Common myeloid progenitor, CD34-positive (primary cell): ENCODE measurements around the gene ATR.
A peak's percentile ranks its signal among the peaks of the same experiment; 100 is the strongest.
"Not testable (repeated sequence)": the region's sequence is repeated elsewhere in the genome, so short reads cannot be mapped to it uniquely, and the experiment has no call there.

Source experiments
- CTCF ChIA-PET: fragments of 350-600 bp; sonication (Branson Sonifier 250); formaldehyde crosslinking; loops from one replicate; lab custom pipeline; 2021; ENCODE audit warnings: antibody characterized with exemption; lab: Charles Lee
- POLR2A ChIA-PET: fragments of 350-600 bp; sonication (Branson Sonifier 250); formaldehyde crosslinking; loops from one replicate; lab custom pipeline; 2021; ENCODE audit warnings: antibody characterized with exemption; lab: Charles Lee
- DNase-seq, 3 donors: peaks; one replicate each; pipeline versions ENCODE4 v3.0.0 to v3.0.0-alpha.2; 2013
- H3K27ac ChIP-seq, 2 experiments: 1 replicate in 1 of 2; 2 replicates in 1 of 2; pipeline ENCODE4 v1.7.0; 2013; ENCODE audit warnings: inconsistent platforms in 2 of 2, low read length in 2 of 2, mild to moderate bottlenecking in 2 of 2, low read depth in 1 of 2, moderate library complexity in 1 of 2; ENCODE audit not compliant: severe bottlenecking in 2 of 2, insufficient read depth in 1 of 2, poor library complexity in 1 of 2
- H3K27me3 ChIP-seq, 5 experiments: replicated peaks in 2 of 5; 1 replicate in 3 of 5; 2 replicates in 2 of 5; pipeline versions ENCODE4 v1.6.1 to v1.7.0; 2013; ENCODE audit warnings: low read length in 4 of 5, mild to moderate bottlenecking in 2 of 5, moderate library complexity in 2 of 5, inconsistent platforms in 1 of 5; ENCODE audit not compliant: insufficient read depth in 5 of 5, control insufficient read depth in 4 of 5
- H3K36me3 ChIP-seq, 4 experiments: 1 replicate in 2 of 4; 2 replicates in 2 of 4; pipeline versions ENCODE4 v1.6.1 to v1.7.0; 2013; ENCODE audit warnings: low read length in 3 of 4, control low read depth in 1 of 4, mild to moderate bottlenecking in 1 of 4; ENCODE audit not compliant: control insufficient read depth in 4 of 4, insufficient read depth in 4 of 4
- H3K4me1 ChIP-seq, 4 experiments: 1 replicate in 3 of 4; 2 replicates in 1 of 4; pipeline versions ENCODE4 v1.6.1 to v1.7.1; 2013; ENCODE audit warnings: low read length in 3 of 4, mild to moderate bottlenecking in 3 of 4, control low read depth in 1 of 4, inconsistent platforms in 1 of 4, moderate library complexity in 1 of 4; ENCODE audit not compliant: control insufficient read depth in 4 of 4, insufficient read depth in 4 of 4; ENCODE audit errors: control extremely low read depth in 1 of 4
- H3K4me3 ChIP-seq, 7 experiments: 1 replicate in 4 of 7; 2 replicates in 3 of 7; pipeline versions ENCODE4 v1.5.1 to v1.7.0; 2013; ENCODE audit warnings: mild to moderate bottlenecking in 7 of 7, low read length in 6 of 7, moderate library complexity in 6 of 7, inconsistent platforms in 2 of 7, low read depth in 2 of 7, control low read depth in 1 of 7; ENCODE audit not compliant: insufficient read depth in 4 of 7, control insufficient read depth in 1 of 7; ENCODE audit errors: extremely low read depth in 1 of 7
- H3K9me3 ChIP-seq, 5 experiments: 1 replicate in 4 of 5; 2 replicates in 1 of 5; pipeline versions ENCODE4 v1.6.1 to v1.7.1; 2013; ENCODE audit warnings: low read length in 4 of 5, mild to moderate bottlenecking in 2 of 5, inconsistent platforms in 1 of 5, low read depth in 1 of 5, moderate library complexity in 1 of 5; ENCODE audit not compliant: control insufficient read depth in 4 of 5, insufficient read depth in 2 of 5; ENCODE audit errors: control extremely low read depth in 1 of 5
- WGBS: methylation state at CpG from one replicate; pipeline ENCODE4 v1.1.5; 2013; ENCODE audit not compliant: insufficient coverage; 5-methylcytosine and 5-hydroxymethylcytosine counted together

ATR gene

DNA sequence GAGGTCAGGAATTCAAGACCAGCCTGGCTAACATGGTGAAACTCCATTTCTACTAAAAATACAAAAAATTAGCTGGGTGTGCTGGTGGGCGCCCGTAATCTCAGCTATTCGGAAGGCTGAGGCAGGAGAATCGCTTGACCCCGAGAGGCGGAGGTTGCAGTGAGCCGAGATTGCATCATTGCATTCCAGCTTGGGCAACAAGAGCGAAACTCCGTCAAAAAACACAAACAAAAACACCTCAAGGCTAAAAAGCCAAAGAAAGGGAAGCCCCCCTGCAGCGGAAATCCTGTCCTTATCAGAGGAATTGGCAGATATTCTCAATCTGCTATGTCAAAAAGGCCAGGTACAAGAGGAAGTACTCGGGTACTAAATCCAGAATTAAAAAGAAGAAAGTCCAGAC, 2.5 kb upstream of the ATR start:
- H3K36me3 ChIP-seq: not testable (repeated sequence)

DNA sequence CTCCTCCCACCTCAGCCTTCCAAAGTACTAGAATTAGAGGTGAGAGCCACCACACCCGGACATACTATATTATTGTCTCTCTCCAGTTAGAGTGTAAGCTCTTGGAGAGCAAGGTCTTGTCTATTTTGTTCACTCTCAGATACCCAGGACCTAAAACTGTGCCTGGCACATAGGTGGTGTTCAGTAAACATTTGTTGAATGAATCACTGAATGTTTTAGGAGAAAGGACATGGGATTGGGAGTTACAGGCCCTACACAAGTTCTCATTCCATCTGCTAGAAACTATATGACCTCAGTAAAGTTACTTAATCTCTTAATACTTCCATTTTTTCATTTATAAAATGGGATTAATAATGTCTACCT, 1.5 kb upstream of the ATR start:
- WGBS: no CpG with 5 or more reads among the region's 1 CpG
- H3K4me1 ChIP-seq: peaks cover 6 to 29% (median 18%) of the 10 kb centered on the region in 4 experiments
- DNase-seq: no peak
- ChIA-PET CTCF (interaction anchor here (0.5 to 1.6 kb wide), 7 partner anchors 11 to 414 kb away, joined by 3 to 5 read pairs (median 4); no protein-coding TSS in a partner anchor), POLR2A (no interaction called here)
- H3K27ac ChIP-seq: no peak overlapping the region
- no peak overlapping the region for H3K4me3 ChIP-seq
- peaks cover 0 to 3% (median 0%) of the 10 kb centered on the region in 4 experiments for H3K36me3 ChIP-seq
- no peaks in the 10 kb centered on the region for H3K9me3 ChIP-seq
- H3K27me3 ChIP-seq: peaks cover 0 to 2% (median 0%) of the 10 kb centered on the region in 5 experiments

More for the DNA sequence above, 2.5 kb upstream of the ATR start:
- DNase-seq, POLR2A ChIA-PET, H3K9me3 ChIP-seq, H3K27me3 ChIP-seq, H3K27ac ChIP-seq, H3K4me3 ChIP-seq: not testable (repeated sequence)
- WGBS: 77% methylated on average over 6 of the region's 11 CpGs
- CTCF ChIA-PET: interaction anchor here (1.0 to 1.7 kb wide), 5 partner anchors 11 to 413 kb away, joined by 3 to 5 read pairs (median 5); no protein-coding TSS in a partner anchor
- H3K4me1 ChIP-seq: peaks cover 5 to 28% (median 18%) of the 10 kb centered on the region in 4 experiments

DNA sequence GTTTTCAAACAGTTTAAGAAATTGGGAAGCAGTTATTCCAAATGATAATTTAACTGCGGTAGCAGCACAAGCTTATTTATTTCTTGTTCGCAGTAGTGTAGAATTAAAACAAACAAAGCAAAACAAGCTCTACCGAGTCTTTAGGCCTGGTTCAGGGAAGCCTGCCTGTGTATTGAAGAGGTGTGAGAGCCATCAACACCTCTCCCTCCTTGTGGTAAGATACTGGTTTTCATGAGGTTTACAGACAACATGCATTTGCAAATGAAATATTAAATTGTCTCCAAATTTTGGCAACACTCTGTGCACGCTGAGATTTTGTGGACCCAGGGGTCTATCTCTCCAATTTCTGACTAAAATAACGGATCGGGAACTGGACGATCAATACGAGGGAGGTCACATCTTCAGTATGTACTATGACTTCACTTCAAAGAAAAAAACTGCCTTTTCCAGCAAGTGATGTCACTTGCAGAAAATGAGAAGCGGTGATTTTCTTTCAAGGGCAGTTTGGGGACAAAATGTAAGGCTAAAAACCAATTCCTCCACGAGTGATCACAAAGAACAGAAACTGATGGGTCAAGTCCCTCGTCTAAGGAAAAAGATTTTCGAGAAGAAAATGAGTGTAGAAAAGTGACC, 721 bp downstream of the ATR start:
- ChIA-PET POLR2A (interaction anchor here (1.2 to 1.5 kb wide), 2 partner anchors 16 to 424 kb away, joined by 4 read pairs; partner anchors contain the start of gene U2SURP), CTCF (interaction anchor here (0.6 to 1.5 kb wide), 4 partner anchors 10 to 19 kb away, joined by 3 to 4 read pairs (median 3); no protein-coding TSS in a partner anchor)
- H3K36me3 ChIP-seq: peaks cover 0 to 3% (median 0%) of the 10 kb centered on the region in 4 experiments
- H3K27me3 ChIP-seq: no peaks in the 10 kb centered on the region
- no peaks in the 10 kb centered on the region for H3K9me3 ChIP-seq
- peaks cover 8 to 36% (median 21%) of the 10 kb centered on the region in 4 experiments for H3K4me1 ChIP-seq
- H3K4me3 ChIP-seq: peak overlapping the region; percentile 85 to 97 (median 92)
- 14% methylated on average over 11 of the region's 12 CpGs for WGBS
- peak in 2 of 3 donors; percentile 13 to 31 for DNase-seq
- peak overlapping the region; percentile 87 to 96 for H3K27ac ChIP-seq

DNA sequence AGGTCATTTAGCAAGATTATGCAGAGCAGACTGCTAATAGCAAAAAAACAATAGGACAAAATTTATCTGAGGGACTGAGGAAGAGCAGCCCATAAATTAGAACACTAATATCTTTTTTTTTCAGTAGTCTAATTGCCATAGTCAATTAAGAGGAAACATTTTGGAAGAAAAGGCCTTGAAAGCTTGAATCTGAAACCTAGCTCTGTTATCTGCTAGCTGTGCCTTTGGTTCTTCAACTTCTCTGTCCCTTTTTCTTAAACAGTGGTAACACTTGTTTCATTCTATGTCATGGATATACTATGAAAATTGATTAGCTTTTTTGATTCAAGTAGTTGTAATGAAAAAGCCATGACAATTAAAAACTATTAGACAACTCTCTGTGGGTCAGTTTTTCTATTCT, 1.7 kb downstream of the ATR start:
- CTCF ChIA-PET: interaction anchor here (0.8 to 1.2 kb wide), 3 partner anchors 9 to 15 kb away, joined by 3 to 4 read pairs (median 3); no protein-coding TSS in a partner anchor
- H3K4me1 ChIP-seq: peaks cover 8 to 36% (median 21%) of the 10 kb centered on the region in 4 experiments
- no peaks in the 10 kb centered on the region for H3K9me3 ChIP-seq
- H3K36me3 ChIP-seq: peaks cover 0 to 3% (median 0%) of the 10 kb centered on the region in 4 experiments
- no peak overlapping the region for H3K4me3 ChIP-seq
- no peak for DNase-seq
- H3K27ac ChIP-seq: no peak overlapping the region
- no peaks in the 10 kb centered on the region for H3K27me3 ChIP-seq
- POLR2A ChIA-PET: no interaction called here

DNA sequence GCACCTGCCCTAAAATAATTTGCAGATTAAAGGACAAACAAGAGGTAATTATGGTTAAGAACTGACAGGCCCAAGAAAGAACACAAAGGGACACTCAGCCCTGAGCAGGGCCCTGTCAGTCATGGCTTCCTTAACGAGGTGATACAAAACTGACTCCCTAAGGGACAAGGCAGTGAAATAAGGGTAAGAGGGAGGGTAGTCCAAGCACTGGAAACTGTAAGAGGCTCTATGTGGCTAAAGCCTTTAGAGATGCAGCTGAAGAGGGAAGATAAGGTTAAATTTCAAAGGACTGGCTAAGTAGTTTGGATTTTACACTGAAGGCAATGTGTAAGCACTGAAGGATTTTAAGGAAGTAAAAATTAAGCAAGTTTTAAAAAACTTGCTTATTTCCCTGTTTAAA, 3.9 kb downstream of the ATR start:
- CTCF ChIA-PET: no interaction called here
- Histone ChIP-seq H3K4me1 (peaks cover 8 to 35% (median 21%) of the 10 kb centered on the region in 4 experiments), H3K4me3 (no peak overlapping the region), H3K9me3 (no peaks in the 10 kb centered on the region), H3K27me3 (no peaks in the 10 kb centered on the region), H3K36me3 (peaks cover 0 to 9% (median 4%) of the 10 kb centered on the region in 4 experiments), H3K27ac (no peak overlapping the region)
- POLR2A ChIA-PET: interaction anchor here (0.6 kb wide), 1 partner anchor 423 kb away, joined by 3 read pairs; no protein-coding TSS in a partner anchor
- DNase-seq: peak in 2 of 3 donors; percentile 21 to 45
- WGBS: 60% methylated on average over 1 of the region's 1 CpG

DNA sequence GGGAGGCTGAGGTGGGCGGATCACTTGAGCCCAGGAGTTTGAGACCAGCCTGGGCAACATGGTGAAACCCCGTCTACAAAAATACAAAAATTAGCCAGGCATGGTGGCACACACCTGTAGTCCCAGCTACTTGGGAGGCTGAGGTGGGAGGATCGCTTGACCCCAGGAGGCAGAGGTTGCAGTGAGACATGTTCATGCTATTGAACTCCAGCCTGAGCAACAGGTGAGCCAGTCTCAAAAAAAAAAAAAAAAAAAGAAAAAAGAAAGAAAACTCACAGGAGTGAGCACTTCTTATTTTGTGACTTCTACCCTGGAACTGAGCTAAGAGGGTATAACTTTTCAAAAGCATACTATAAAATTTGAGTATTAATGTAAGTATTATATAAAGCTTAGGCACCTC, 4.3 kb downstream of the ATR start:
- H3K27me3 ChIP-seq, H3K36me3 ChIP-seq, H3K4me3 ChIP-seq, H3K9me3 ChIP-seq, DNase-seq, H3K27ac ChIP-seq, CTCF ChIA-PET: not testable (repeated sequence)
- peaks cover 8 to 30% (median 19%) of the 10 kb centered on the region in 4 experiments for H3K4me1 ChIP-seq
- WGBS: 100% methylated on average over 3 of the region's 3 CpGs
- POLR2A ChIA-PET: interaction anchor here (0.6 kb wide), 1 partner anchor 423 kb away, joined by 3 read pairs; no protein-coding TSS in a partner anchor

DNA sequence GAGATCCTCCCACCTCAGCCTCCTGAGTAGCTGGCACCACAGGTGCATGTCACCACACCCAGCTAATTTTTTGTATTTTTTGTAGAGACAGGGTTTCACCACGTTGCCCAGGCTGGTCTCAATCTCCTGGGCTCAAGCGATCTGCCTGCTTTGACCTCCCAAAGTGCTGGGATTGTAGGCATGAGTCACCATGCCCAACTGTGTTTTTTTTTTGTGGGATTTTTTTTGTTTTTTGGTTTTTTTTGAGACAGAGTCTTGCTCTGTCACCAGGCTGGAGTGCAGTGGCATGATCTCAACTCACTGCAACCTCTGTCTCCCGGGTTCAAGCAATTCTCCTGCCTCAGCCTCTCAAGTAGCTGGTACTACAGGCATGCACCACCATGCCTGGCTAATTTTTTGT, 9.1 kb downstream of the ATR start:
- peaks cover 9 to 29% (median 20%) of the 10 kb centered on the region in 4 experiments for H3K36me3 ChIP-seq
- 100% methylated on average over 1 of the region's 3 CpGs for WGBS
- H3K27ac ChIP-seq, H3K27me3 ChIP-seq, H3K4me1 ChIP-seq, H3K4me3 ChIP-seq, DNase-seq, H3K9me3 ChIP-seq, POLR2A ChIA-PET: not testable (repeated sequence)
- CTCF ChIA-PET: interaction anchor here (0.6 kb wide), 1 partner anchor 11 kb away, joined by 3 read pairs; no protein-coding TSS in a partner anchor
